ENCODE measurements around the gene CEP85L. TPM values are rescaled to one million over a fixed set of nuclear protein-coding genes. Genes with fewer than 3 reads are reported as not detected.

Gene CEP85L
- polyA plus RNA-seq, 2 donors: 0.52 to 0.61 TPM

- no peak overlapping the region for H3K4me3 ChIP-seq (ENCODE audit: low read depth in 1 of 2, low read length in 2 of 2)
- H3K27ac ChIP-seq (ENCODE audit: low read depth in 2 of 2, low read length in 1 of 2): no peak overlapping the region
- H3K27me3 ChIP-seq (ENCODE audit: control insufficient read depth in 1 of 2, insufficient read depth in 2 of 2, low read length in 2 of 2): no peaks in the 10 kb centered on the region
- H3K36me3 ChIP-seq (ENCODE audit: control insufficient read depth in 2 of 2, insufficient read depth in 2 of 2, low read length in 1 of 2): no peaks in the 10 kb centered on the region
- H3K4me1 ChIP-seq (ENCODE audit: control insufficient read depth in 2 of 2, insufficient read depth in 2 of 2, low read length in 1 of 2): no peaks in the 10 kb centered on the region
- no peaks in the 10 kb centered on the region for H3K9me3 ChIP-seq (ENCODE audit: control insufficient read depth in 2 of 2, insufficient read depth in 1 of 2, low read depth in 1 of 2, low read length in 1 of 2)
- 29 to 36% methylated on average over 3 of the region's 3 CpGs for WGBS, 2 donors
Measured at GRCh38 chr6:118551063-118552053, 100.0 kb downstream of the CEP85L start.

GRCh38 chr6:118548613-118549012, 102.8 kb downstream of the CEP85L start:
- H3K9me3 ChIP-seq (ENCODE audit: control insufficient read depth in 2 of 2, insufficient read depth in 1 of 2, low read depth in 1 of 2, low read length in 1 of 2): no peaks in the 10 kb centered on the region
- H3K36me3 ChIP-seq (ENCODE audit: control insufficient read depth in 2 of 2, insufficient read depth in 2 of 2, low read length in 1 of 2): no peaks in the 10 kb centered on the region
- H3K27me3 ChIP-seq (ENCODE audit: control insufficient read depth in 1 of 2, insufficient read depth in 2 of 2, low read length in 2 of 2): no peaks in the 10 kb centered on the region
- no peaks in the 10 kb centered on the region for H3K4me1 ChIP-seq (ENCODE audit: control insufficient read depth in 2 of 2, insufficient read depth in 2 of 2, low read length in 1 of 2)
- peak overlapping the region in 1 of 2 donors; percentile 7 for H3K4me3 ChIP-seq (ENCODE audit: low read depth in 1 of 2, low read length in 2 of 2)
- no peak overlapping the region for H3K27ac ChIP-seq (ENCODE audit: low read depth in 2 of 2, low read length in 1 of 2)

GRCh38 chr6:118548136-118548535, 103.3 kb downstream of the CEP85L start, which contains the start of gene PLN:
Gene PLN, plus strand, starts transcription at chr6:118548296. Its CDS starts 10,626 bp downstream, at chr6:118558922.
- 80 to 83% methylated on average over 3 of the region's 3 CpGs for WGBS, 2 donors
- no peaks in the 10 kb centered on the region for H3K27me3 ChIP-seq (ENCODE audit: control insufficient read depth in 1 of 2, insufficient read depth in 2 of 2, low read length in 2 of 2)
- peak within 1 kb of the TSS in 1 of 2 donors; percentile 7 for H3K4me3 ChIP-seq (ENCODE audit: low read depth in 1 of 2, low read length in 2 of 2)
- H3K36me3 ChIP-seq (ENCODE audit: control insufficient read depth in 2 of 2, insufficient read depth in 2 of 2, low read length in 1 of 2): no peaks in the 10 kb centered on the region
- no peaks in the 10 kb centered on the region for H3K4me1 ChIP-seq (ENCODE audit: control insufficient read depth in 2 of 2, insufficient read depth in 2 of 2, low read length in 1 of 2)
- no peak within 1 kb of the TSS for H3K27ac ChIP-seq (ENCODE audit: low read depth in 2 of 2, low read length in 1 of 2)
- no peaks in the 10 kb centered on the region for H3K9me3 ChIP-seq (ENCODE audit: control insufficient read depth in 2 of 2, insufficient read depth in 1 of 2, low read depth in 1 of 2, low read length in 1 of 2)

DNA sequence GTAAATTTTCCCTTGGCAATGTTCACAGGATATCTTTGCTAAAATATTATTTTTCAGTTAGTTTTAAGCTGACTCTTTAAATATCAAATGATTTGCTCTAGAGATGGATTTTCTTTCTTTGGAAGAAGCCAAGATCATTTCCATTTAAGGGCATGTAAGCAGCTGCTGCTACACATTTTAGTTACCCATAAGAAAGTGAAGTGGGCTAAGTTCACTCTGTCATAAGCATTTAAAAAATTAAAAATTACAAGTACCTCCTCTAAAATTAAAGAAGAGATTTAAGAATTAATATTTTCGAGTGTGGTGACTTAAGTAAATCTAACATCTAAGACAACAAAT, 104.5 kb downstream of the CEP85L start:
- H3K27ac ChIP-seq (ENCODE audit: low read depth in 2 of 2, low read length in 1 of 2): no peak overlapping the region
- H3K36me3 ChIP-seq (ENCODE audit: control insufficient read depth in 2 of 2, insufficient read depth in 2 of 2, low read length in 1 of 2): no peaks in the 10 kb centered on the region
- H3K9me3 ChIP-seq (ENCODE audit: control insufficient read depth in 2 of 2, insufficient read depth in 1 of 2, low read depth in 1 of 2, low read length in 1 of 2): no peaks in the 10 kb centered on the region
- 61 to 63% methylated on average over 1 of the region's 1 CpG for WGBS, 2 donors
- H3K4me3 ChIP-seq (ENCODE audit: low read depth in 1 of 2, low read length in 2 of 2): no peak overlapping the region
- no peaks in the 10 kb centered on the region for H3K4me1 ChIP-seq (ENCODE audit: control insufficient read depth in 2 of 2, insufficient read depth in 2 of 2, low read length in 1 of 2)
- H3K27me3 ChIP-seq (ENCODE audit: control insufficient read depth in 1 of 2, insufficient read depth in 2 of 2, low read length in 2 of 2): no peaks in the 10 kb centered on the region

DNA sequence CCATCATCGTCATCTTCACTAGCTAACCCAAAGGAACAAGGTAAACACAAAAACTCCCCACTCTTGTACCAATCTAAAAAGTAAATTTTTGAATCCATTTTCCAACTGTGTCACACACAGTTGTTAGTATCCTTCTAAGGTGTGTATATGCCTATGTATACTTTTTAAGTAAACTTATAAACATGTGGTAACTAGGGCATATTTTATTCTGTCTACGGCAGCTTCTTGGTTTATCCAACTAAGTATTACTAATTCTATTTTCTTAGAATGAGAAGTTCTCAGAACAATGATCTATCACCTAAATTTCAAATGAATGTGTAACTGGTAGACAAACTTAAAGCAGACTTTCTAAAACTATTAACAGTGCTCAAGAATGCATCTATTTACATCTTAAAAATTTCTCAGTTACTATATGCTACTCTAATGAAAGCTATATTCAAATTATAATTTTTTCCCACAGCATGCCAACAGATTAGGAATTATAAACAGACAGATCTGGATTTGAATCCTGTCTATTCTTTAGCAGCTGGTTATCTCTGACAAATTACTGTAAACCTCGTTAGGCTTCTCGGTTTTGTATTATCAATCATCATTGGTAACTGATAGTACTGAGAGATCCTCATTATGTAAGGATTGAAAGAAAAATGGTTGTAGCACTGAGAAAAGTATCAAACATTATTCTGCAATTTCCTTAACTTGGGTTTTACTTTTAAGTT, 105.1 kb downstream of the CEP85L start:
- no peaks in the 10 kb centered on the region for H3K36me3 ChIP-seq (ENCODE audit: control insufficient read depth in 2 of 2, insufficient read depth in 2 of 2, low read length in 1 of 2)
- 55 to 64% methylated on average over 4 of the region's 4 CpGs for WGBS, 2 donors
- no peaks in the 10 kb centered on the region for H3K9me3 ChIP-seq (ENCODE audit: control insufficient read depth in 2 of 2, insufficient read depth in 1 of 2, low read depth in 1 of 2, low read length in 1 of 2)
- no peak overlapping the region for H3K27ac ChIP-seq (ENCODE audit: low read depth in 2 of 2, low read length in 1 of 2)
- no peaks in the 10 kb centered on the region for H3K4me1 ChIP-seq (ENCODE audit: control insufficient read depth in 2 of 2, insufficient read depth in 2 of 2, low read length in 1 of 2)
- no peaks in the 10 kb centered on the region for H3K27me3 ChIP-seq (ENCODE audit: control insufficient read depth in 1 of 2, insufficient read depth in 2 of 2, low read length in 2 of 2)
- no peak overlapping the region for H3K4me3 ChIP-seq (ENCODE audit: low read depth in 1 of 2, low read length in 2 of 2)

DNA sequence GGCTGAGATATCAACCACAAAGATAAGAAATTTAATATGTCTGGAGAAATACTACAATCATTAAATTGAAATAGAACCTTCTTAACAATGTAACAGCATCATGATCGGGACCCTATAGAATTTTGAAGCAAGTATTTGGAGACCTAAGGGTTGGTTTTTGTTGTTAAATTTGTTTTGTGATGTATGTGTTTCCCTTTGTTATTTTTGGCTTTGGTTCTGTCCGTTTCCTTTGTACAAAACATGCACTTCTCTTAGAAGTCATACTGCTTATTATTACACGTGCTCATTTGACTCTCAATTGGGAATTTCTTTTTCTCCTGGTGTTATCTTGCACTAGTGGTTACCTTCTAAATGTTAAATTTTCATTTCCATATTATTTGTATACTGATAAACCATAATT, 107.3 kb downstream of the CEP85L start:
- H3K36me3 ChIP-seq (ENCODE audit: control insufficient read depth in 2 of 2, insufficient read depth in 2 of 2, low read length in 1 of 2): no peaks in the 10 kb centered on the region
- no peak overlapping the region for H3K27ac ChIP-seq (ENCODE audit: low read depth in 2 of 2, low read length in 1 of 2)
- no peaks in the 10 kb centered on the region for H3K27me3 ChIP-seq (ENCODE audit: control insufficient read depth in 1 of 2, insufficient read depth in 2 of 2, low read length in 2 of 2)
- H3K4me3 ChIP-seq (ENCODE audit: low read depth in 1 of 2, low read length in 2 of 2): no peak overlapping the region
- no peaks in the 10 kb centered on the region for H3K9me3 ChIP-seq (ENCODE audit: control insufficient read depth in 2 of 2, insufficient read depth in 1 of 2, low read depth in 1 of 2, low read length in 1 of 2)
- WGBS, 2 donors: 73 to 76% methylated on average over 3 of the region's 3 CpGs
- no peaks in the 10 kb centered on the region for H3K4me1 ChIP-seq (ENCODE audit: control insufficient read depth in 2 of 2, insufficient read depth in 2 of 2, low read length in 1 of 2)

- H3K27me3 ChIP-seq (ENCODE audit: control insufficient read depth in 1 of 2, insufficient read depth in 2 of 2, low read length in 2 of 2): no peaks in the 10 kb centered on the region
- H3K4me1 ChIP-seq (ENCODE audit: control insufficient read depth in 2 of 2, insufficient read depth in 2 of 2, low read length in 1 of 2): no peaks in the 10 kb centered on the region
- H3K9me3 ChIP-seq (ENCODE audit: control insufficient read depth in 2 of 2, insufficient read depth in 1 of 2, low read depth in 1 of 2, low read length in 1 of 2): no peaks in the 10 kb centered on the region
- H3K27ac ChIP-seq (ENCODE audit: low read depth in 2 of 2, low read length in 1 of 2): no peak overlapping the region
- H3K4me3 ChIP-seq (ENCODE audit: low read depth in 1 of 2, low read length in 2 of 2): no peak overlapping the region
- H3K36me3 ChIP-seq (ENCODE audit: control insufficient read depth in 2 of 2, insufficient read depth in 2 of 2, low read length in 1 of 2): no peaks in the 10 kb centered on the region
- WGBS, 2 donors: 83 to 98% methylated on average over 3 of the region's 3 CpGs
Measured at GRCh38 chr6:118542184-118542952, 109.0 kb downstream of the CEP85L start.

DNA sequence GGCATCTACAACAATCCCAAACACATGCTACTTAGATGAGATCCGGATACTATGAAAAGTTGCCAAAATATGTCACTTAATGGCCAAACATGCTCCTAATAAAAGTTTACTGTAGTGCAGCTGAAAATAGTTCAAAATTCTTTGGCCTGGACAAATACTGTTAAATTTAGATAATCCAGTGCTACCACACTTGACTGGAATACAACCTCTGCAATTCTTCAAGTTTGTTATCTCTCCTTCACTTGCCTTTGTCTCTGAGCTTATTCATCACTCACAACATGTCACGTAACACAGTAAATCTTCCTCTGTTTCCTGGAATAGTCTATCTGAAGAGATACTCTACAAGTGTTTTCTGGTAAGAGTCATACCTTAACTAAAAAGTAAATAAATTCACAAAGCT, 113.8 kb downstream of the CEP85L start:
- Histone ChIP-seq H3K36me3 (ENCODE audit: control insufficient read depth in 2 of 2, insufficient read depth in 2 of 2, low read length in 1 of 2) (no peaks in the 10 kb centered on the region), H3K27ac (ENCODE audit: low read depth in 2 of 2, low read length in 1 of 2) (no peak overlapping the region), H3K9me3 (ENCODE audit: control insufficient read depth in 2 of 2, insufficient read depth in 1 of 2, low read depth in 1 of 2, low read length in 1 of 2) (no peaks in the 10 kb centered on the region), H3K4me3 (ENCODE audit: low read depth in 1 of 2, low read length in 2 of 2) (no peak overlapping the region), H3K27me3 (ENCODE audit: control insufficient read depth in 1 of 2, insufficient read depth in 2 of 2, low read length in 2 of 2) (no peaks in the 10 kb centered on the region), H3K4me1 (ENCODE audit: control insufficient read depth in 2 of 2, insufficient read depth in 2 of 2, low read length in 1 of 2) (no peaks in the 10 kb centered on the region)
- 47 to 56% methylated on average over 2 of the region's 2 CpGs for WGBS, 2 donors

DNA sequence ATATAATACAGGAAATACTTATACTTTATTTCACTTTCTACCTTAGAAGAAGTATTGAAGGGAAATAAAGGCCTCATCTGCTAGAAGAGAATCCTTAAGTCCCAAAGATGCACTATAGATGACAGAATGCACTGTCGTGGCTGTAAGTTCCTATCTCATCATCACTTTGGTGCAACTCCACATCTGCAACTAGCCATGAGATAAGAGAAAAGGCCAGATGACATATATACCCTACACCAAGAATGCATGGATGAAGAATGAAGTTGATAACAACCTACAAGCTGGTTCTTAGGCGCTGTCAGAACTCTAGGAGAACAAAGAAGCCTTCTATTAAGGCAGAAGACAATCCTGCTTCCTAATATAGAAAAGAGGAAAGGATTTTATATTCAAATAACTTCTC, 114.9 kb downstream of the CEP85L start:
- H3K9me3 ChIP-seq (ENCODE audit: control insufficient read depth in 2 of 2, insufficient read depth in 1 of 2, low read depth in 1 of 2, low read length in 1 of 2): no peaks in the 10 kb centered on the region
- H3K4me1 ChIP-seq (ENCODE audit: control insufficient read depth in 2 of 2, insufficient read depth in 2 of 2, low read length in 1 of 2): no peaks in the 10 kb centered on the region
- no peak overlapping the region for H3K27ac ChIP-seq (ENCODE audit: low read depth in 2 of 2, low read length in 1 of 2)
- WGBS, 2 donors: 91 to 95% methylated on average over 2 of the region's 2 CpGs
- H3K4me3 ChIP-seq (ENCODE audit: low read depth in 1 of 2, low read length in 2 of 2): no peak overlapping the region
- H3K27me3 ChIP-seq (ENCODE audit: control insufficient read depth in 1 of 2, insufficient read depth in 2 of 2, low read length in 2 of 2): no peaks in the 10 kb centered on the region
- no peaks in the 10 kb centered on the region for H3K36me3 ChIP-seq (ENCODE audit: control insufficient read depth in 2 of 2, insufficient read depth in 2 of 2, low read length in 1 of 2)
